Islet of Langerhans (tissue), 1 donor: ENCODE measurements around the gene DGKD.

Source experiments
- FAIRE-seq: peaks from one replicate; lab custom pipeline; 2011; peaks lifted over from hg19 to GRCh38; lab: Jason Lieb, UNC

Gene DGKD

GRCh38 chr2:233338812-233339368 is 15.4 kb upstream of the DGKD start:
- FAIRE-seq, result no peak

GRCh38 chr2:233339427-233339826 is 14.9 kb upstream of the DGKD start:
- FAIRE-seq, result no peak

- FAIRE-seq, result no peak
Measured at GRCh38 chr2:233341296-233341695, 13.0 kb upstream of the DGKD start.

- FAIRE-seq, result no peak
Measured at GRCh38 chr2:233342301-233342700, 12.0 kb upstream of the DGKD start.

- FAIRE-seq, result no peak
Measured at GRCh38 chr2:233343171-233343705, 11.1 kb upstream of the DGKD start.

- no peak for FAIRE-seq
Measured at GRCh38 chr2:233346376-233346775, 7.9 kb upstream of the DGKD start.

GRCh38 chr2:233346930-233347329 is 7.4 kb upstream of the DGKD start:
- no peak for FAIRE-seq

- FAIRE-seq, result no peak
Measured at GRCh38 chr2:233349005-233349998, 5.0 kb upstream of the DGKD start.

GRCh38 chr2:233350708-233351107 is 3.6 kb upstream of the DGKD start:
- peak; percentile 53 for FAIRE-seq

- FAIRE-seq, result no peak
Measured at GRCh38 chr2:233351423-233351822, 2.9 kb upstream of the DGKD start.

GRCh38 chr2:233352141-233352842 is 2.0 kb upstream of the DGKD start:
- no peak for FAIRE-seq

- FAIRE-seq, result no peak
Measured at GRCh38 chr2:233353101-233353768, 1.1 kb upstream of the DGKD start.

- FAIRE-seq, result no peak
Measured at GRCh38 chr2:233354500-233354924, 218 bp downstream of the DGKD start.

- no peak for FAIRE-seq
Measured at GRCh38 chr2:233354971-233355574, 779 bp downstream of the DGKD start.

GRCh38 chr2:233355916-233356315 is 1.6 kb downstream of the DGKD start:
- FAIRE-seq, result no peak

GRCh38 chr2:233356546-233357308 is 2.4 kb downstream of the DGKD start:
- no peak for FAIRE-seq

GRCh38 chr2:233358335-233358734 is 4.0 kb downstream of the DGKD start:
- FAIRE-seq, result no peak

- no peak for FAIRE-seq
Measured at GRCh38 chr2:233358947-233359346, 4.7 kb downstream of the DGKD start.

GRCh38 chr2:233359823-233360222 is 5.5 kb downstream of the DGKD start:
- FAIRE-seq, result no peak

- FAIRE-seq, result no peak
Measured at GRCh38 chr2:233360771-233361176, 6.5 kb downstream of the DGKD start.

GRCh38 chr2:233361297-233361696 is 7.0 kb downstream of the DGKD start:
- FAIRE-seq, result no peak
